ENCODE measurements around the gene HECTD2. TPM values are rescaled to one million over a fixed set of nuclear protein-coding genes. Genes with fewer than 3 reads are reported as not detected.

The HECTD2 gene
- total RNA-seq, 2 experiments from 2014 or later = 0.16 to 0.78 TPM

- Histone ChIP-seq H3K9me3 (ENCODE audit: low read length) (no peaks in the 10 kb centered on the region), H3K4me1 (ENCODE audit: insufficient read depth, low read length, poor library complexity, severe bottlenecking) (no peaks in the 10 kb centered on the region), H3K27ac (ENCODE audit: low read depth, low read length, poor library complexity, severe bottlenecking) (no peak overlapping the region), H3K4me2 (ENCODE audit: low read length) (no peak overlapping the region), H2AFZ (ENCODE audit: low read length) (no peak overlapping the region), H3K9me2 (ENCODE audit: insufficient read depth, low read length) (no peaks in the 10 kb centered on the region), H4K20me1 (ENCODE audit: insufficient read depth, low read length) (no peaks in the 10 kb centered on the region), H3K36me3 (ENCODE audit: insufficient read depth, low read length) (no peaks in the 10 kb centered on the region), H3K4me3 (ENCODE audit: low read depth, low read length, poor library complexity, severe bottlenecking) (no peak overlapping the region), H3K79me2 (ENCODE audit: insufficient read depth, low read depth, low read length) (no peaks in the 10 kb centered on the region)
- no peak for DNase-seq (ENCODE audit: low spot score)
- no peak for TF ChIP-seq EZH2phosphoT487 (IDR thresholded peaks at IDR 0.05; ENCODE audit: borderline replicate concordance, low read depth, low read length)
- TF ChIP-seq, protein P1, sequence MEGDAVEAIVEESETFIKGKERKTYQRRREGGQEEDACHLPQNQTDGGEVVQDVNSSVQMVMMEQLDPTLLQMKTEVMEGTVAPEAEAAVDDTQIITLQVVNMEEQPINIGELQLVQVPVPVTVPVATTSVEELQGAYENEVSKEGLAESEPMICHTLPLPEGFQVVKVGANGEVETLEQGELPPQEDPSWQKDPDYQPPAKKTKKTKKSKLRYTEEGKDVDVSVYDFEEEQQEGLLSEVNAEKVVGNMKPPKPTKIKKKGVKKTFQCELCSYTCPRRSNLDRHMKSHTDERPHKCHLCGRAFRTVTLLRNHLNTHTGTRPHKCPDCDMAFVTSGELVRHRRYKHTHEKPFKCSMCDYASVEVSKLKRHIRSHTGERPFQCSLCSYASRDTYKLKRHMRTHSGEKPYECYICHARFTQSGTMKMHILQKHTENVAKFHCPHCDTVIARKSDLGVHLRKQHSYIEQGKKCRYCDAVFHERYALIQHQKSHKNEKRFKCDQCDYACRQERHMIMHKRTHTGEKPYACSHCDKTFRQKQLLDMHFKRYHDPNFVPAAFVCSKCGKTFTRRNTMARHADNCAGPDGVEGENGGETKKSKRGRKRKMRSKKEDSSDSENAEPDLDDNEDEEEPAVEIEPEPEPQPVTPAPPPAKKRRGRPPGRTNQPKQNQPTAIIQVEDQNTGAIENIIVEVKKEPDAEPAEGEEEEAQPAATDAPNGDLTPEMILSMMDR (conservative IDR thresholded peaks at IDR 0.05; ENCODE audit: low read length) = no peak
- ChIA-PET CTCF (ENCODE audit: unreplicated experiment) (no interaction called here), POLR2A (interaction anchor here (1.2 kb wide), 1 partner anchor 38 kb away, joined by 3 read pairs; no protein-coding TSS in a partner anchor)
- BruUV-seq (replicated peaks) = no TSS peak
- intact Hi-C loops (cut with micrococcal nuclease; ENCODE audit: unreplicated experiment) = no loop called here
Measured at GRCh38 chr10:91556691-91557566, 146.8 kb downstream of the HECTD2 start.

- intact Hi-C loops (cut with micrococcal nuclease; ENCODE audit: unreplicated experiment) = no loop called here
- Histone ChIP-seq H3K4me2 (ENCODE audit: low read length) (no peak overlapping the region), H3K79me2 (ENCODE audit: insufficient read depth, low read depth, low read length) (no peaks in the 10 kb centered on the region), H3K4me3 (ENCODE audit: low read depth, low read length, poor library complexity, severe bottlenecking) (no peak overlapping the region), H3K9me2 (ENCODE audit: insufficient read depth, low read length) (no peaks in the 10 kb centered on the region), H3K4me1 (ENCODE audit: insufficient read depth, low read length, poor library complexity, severe bottlenecking) (no peaks in the 10 kb centered on the region), H3K36me3 (ENCODE audit: insufficient read depth, low read length) (no peaks in the 10 kb centered on the region), H3K27ac (ENCODE audit: low read depth, low read length, poor library complexity, severe bottlenecking) (no peak overlapping the region), H3K9me3 (ENCODE audit: low read length) (no peaks in the 10 kb centered on the region), H4K20me1 (ENCODE audit: insufficient read depth, low read length) (no peaks in the 10 kb centered on the region), H2AFZ (ENCODE audit: low read length) (no peak overlapping the region)
- ChIA-PET CTCF (ENCODE audit: unreplicated experiment) (no interaction called here), POLR2A (no interaction called here)
- TF ChIP-seq EZH2phosphoT487 (IDR thresholded peaks at IDR 0.05; ENCODE audit: borderline replicate concordance, low read depth, low read length) = no peak
- TF ChIP-seq, protein P1 (conservative IDR thresholded peaks at IDR 0.05; ENCODE audit: low read length) = no peak
- no peak for DNase-seq (ENCODE audit: low spot score)
- no TSS peak for BruUV-seq (replicated peaks)
Measured at GRCh38 chr10:91557651-91558111, 147.5 kb downstream of the HECTD2 start.

DNA sequence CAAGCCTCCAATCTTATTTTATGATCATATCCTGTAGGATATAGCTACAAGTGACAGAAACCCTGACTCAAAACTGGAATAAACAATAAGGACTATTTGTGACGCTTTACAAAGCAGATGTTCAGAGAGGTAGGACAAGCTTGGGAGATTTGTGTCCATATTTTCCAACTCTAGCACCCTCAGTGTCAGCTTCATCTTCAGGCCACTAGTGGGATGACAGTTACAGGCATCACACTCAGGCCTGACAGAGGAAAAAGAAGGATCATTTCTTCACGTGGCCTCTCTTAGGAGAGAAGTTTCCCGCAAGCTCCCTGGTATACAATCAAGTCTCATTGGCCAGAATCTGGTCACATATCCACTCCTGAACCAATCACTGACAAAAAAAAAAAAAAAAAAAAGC is 148.3 kb downstream of the HECTD2 start:
- H4K20me1 ChIP-seq (ENCODE audit: insufficient read depth, low read length) = no peaks in the 10 kb centered on the region
- no peak overlapping the region for H3K27ac ChIP-seq (ENCODE audit: low read depth, low read length, poor library complexity, severe bottlenecking)
- CTCF ChIA-PET (ENCODE audit: unreplicated experiment) = no interaction called here
- POLR2A ChIA-PET = interaction anchor here (0.6 to 1.0 kb wide), 4 partner anchors 9 to 780 kb away, joined by 3 to 6 read pairs (median 4); no protein-coding TSS in a partner anchor
- no peak overlapping the region for H3K4me2 ChIP-seq (ENCODE audit: low read length)
- H3K4me1 ChIP-seq (ENCODE audit: insufficient read depth, low read length, poor library complexity, severe bottlenecking) = no peaks in the 10 kb centered on the region
- no peak overlapping the region for H3K4me3 ChIP-seq (ENCODE audit: low read depth, low read length, poor library complexity, severe bottlenecking)
- no peaks in the 10 kb centered on the region for H3K79me2 ChIP-seq (ENCODE audit: insufficient read depth, low read depth, low read length)
- H2AFZ ChIP-seq (ENCODE audit: low read length) = no peak overlapping the region
- TF ChIP-seq EZH2phosphoT487 (IDR thresholded peaks at IDR 0.05; ENCODE audit: borderline replicate concordance, low read depth, low read length) = no peak
- TF ChIP-seq, protein P1 (conservative IDR thresholded peaks at IDR 0.05; ENCODE audit: low read length) = no peak
- no peaks in the 10 kb centered on the region for H3K36me3 ChIP-seq (ENCODE audit: insufficient read depth, low read length)
- no peaks in the 10 kb centered on the region for H3K9me3 ChIP-seq (ENCODE audit: low read length)
- no TSS peak for BruUV-seq (replicated peaks)
- intact Hi-C loops (cut with micrococcal nuclease; ENCODE audit: unreplicated experiment) = no loop called here
- H3K9me2 ChIP-seq (ENCODE audit: insufficient read depth, low read length) = no peaks in the 10 kb centered on the region
- no peak for DNase-seq (ENCODE audit: low spot score)
